NCI-H2227 treated with DMSO at 0.1 percent for 48 hours (cell line): Measurements from ENCODE around the gene APBA3.

Experiments
- DNase-seq: peaks from one replicate; lab custom pipeline; 2025; lab: John Stamatoyannopoulos, UW

APBA3 gene

DNA sequence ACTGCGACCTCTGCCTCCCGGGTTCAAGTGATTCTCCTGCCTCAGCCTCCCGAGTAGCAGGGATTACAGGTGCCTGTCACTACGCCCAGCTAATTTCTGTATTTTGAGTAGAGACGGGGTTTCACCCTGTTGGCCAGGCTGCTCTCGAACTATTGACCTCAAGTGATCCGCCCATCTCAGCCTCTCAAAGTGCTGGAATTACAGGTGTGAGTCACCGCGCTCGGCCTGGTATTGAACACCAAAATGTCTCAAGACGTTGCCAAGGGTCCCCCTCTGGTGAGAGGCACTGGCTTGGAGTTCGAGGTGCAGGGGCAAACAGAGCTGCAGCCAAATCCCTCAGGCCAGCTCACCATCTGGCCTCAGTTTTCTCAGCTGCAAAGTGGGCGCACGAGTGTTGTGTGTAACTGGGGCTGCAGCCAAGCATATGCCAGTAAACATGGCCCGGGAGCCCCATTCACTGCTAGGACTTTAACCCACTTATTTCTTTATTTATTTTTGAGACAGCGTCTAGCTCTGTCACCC is 45.3 kb downstream of the APBA3 start:
- DNase-seq = no peak

GRCh38 chr19:3712663-3713611 is 48.6 kb downstream of the APBA3 start:
- DNase-seq = no peak

- DNase-seq = no peak
Measured at GRCh38 chr19:3710265-3710812, 51.2 kb downstream of the APBA3 start.

- no peak for DNase-seq
Measured at GRCh38 chr19:3708207-3708931, 53.1 kb downstream of the APBA3 start, which contains the start of gene TJP3. TJP3 (plus strand) TSS chr19:3708384; CDS start chr19:3728433, 20,049 bp downstream.

GRCh38 chr19:3707868-3708206 is 53.7 kb downstream of the APBA3 start:
- DNase-seq = no peak

- DNase-seq = no peak
Measured at GRCh38 chr19:3701200-3701599, 60.3 kb downstream of the APBA3 start.
